8988T (cell line): ENCODE measurements around the gene HK1.

ENCODE experiments used
- DNase-seq: peaks from one replicate; pipeline ENCODE4 v3.0.0; 2011

Gene HK1

GRCh38 chr10:69352569-69353264 lies 74.4 kb downstream of the HK1 start:
- DNase-seq, result no peak

GRCh38 chr10:69353977-69354635 lies 75.8 kb downstream of the HK1 start:
- no peak for DNase-seq

GRCh38 chr10:69356187-69356586 lies 77.9 kb downstream of the HK1 start:
- no peak for DNase-seq

DNA sequence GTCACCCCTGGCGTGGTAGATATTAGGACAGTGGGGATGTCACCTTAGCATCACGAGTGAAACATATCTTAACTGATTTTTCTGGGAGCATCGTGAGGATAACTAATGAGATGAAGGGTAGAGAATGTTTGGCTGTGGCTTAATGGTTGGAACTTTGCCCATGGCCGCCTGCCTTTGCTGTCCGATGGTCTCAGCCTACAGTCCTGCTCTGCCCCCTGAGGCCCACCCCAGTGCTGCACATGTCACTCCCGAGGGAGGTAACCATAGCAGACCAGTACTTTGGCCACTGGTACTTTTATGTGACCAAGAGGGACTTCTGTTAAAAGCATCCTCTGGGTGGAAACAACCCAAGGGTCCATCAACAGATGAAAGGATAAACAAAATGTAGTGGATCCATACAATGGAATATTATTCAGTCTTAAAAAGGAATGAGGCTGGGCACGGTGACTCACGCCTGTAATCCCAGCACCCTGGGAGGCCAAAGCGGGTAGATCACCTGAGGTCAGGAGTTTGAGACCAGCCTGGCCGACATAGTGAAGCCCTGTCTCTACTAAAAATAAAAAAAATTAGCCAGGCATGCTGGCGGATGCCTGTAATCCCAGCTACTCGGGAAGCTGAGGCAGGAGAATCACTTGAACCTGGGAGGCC lies 80.0 kb downstream of the HK1 start:
- DNase-seq, result no peak

- DNase-seq, result no peak
Observed at GRCh38 chr10:69359148-69359547, 80.9 kb downstream of the HK1 start.

GRCh38 chr10:69359594-69359993 lies 81.3 kb downstream of the HK1 start:
- DNase-seq, result no peak

DNA sequence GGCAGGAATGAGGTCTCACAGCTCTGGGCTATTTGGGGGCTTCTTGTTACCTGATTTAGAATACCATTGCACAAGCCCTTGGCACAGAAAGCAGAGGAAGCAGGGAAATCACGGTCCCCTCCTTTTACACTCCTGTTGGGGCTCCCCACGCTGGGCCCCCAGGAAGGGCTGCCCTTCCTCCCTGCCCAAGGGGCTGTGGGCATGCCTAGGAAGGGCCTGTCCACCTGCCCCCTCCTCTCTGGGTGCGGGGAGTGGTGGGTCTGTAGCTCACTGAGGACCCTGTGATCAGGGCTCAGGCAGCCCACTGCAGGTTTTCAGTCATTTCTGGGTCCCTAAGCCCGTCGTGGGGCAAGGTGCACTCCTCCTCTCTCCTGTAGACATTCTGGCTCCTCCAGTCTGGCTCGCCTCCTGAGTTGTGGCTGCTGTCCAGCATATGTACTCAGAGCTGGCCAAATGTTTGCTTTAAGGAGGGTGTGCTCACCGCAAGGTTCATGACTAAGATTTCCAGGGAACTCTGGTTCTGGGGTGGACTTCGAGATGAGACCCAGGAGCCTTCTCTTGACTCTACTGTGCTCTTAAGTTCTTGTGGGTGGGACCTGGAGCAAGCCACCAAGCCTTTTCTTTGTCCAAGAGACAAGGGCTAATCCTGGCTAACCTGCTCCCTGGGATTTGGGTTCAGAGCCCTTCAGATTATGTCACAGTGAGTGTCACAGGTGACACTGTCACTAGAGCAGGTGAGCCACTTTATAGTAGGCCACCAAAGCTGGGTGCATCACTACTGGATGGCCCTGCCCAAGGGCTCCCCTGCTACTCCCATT lies 82.4 kb downstream of the HK1 start:
- DNase-seq, result no peak

DNA sequence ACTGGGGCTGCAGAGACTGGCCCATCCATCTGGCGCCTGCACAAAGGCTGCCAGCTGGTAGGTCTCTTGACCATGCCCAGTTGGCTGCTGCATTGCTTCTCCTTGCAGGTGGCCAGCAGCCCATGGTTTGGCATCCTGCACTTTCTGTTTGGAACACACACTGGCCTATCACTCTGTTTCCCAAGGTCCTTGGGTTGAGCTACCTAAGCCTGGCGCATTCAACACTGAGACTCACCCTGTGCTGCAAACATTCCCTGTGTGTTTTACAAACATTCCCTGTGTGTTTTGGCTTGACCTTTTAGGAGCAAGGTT lies 83.0 kb downstream of the HK1 start:
- no peak for DNase-seq

- no peak for DNase-seq
Observed at GRCh38 chr10:69362471-69362954, 84.2 kb downstream of the HK1 start.

DNA sequence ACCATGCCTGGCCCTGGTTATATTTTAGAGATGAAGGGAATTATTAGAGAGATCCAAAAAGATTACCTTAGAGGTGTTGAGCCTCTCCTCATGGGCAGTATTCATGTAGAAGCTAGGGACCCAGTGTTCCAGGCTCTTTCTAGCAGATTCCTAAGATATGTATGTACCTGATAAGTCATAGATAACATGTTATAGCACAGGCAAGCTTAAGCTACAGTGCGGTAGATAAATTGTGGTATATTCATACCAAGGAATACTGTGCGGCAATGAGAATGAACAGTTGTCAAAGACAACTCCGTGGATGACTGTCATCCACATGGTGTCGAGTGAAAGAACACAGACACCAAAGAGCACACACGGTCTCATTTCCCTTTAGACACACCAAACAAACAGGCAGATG lies 85.4 kb downstream of the HK1 start:
- no peak for DNase-seq

- no peak for DNase-seq
Observed at GRCh38 chr10:69364232-69364940, 86.1 kb downstream of the HK1 start.

GRCh38 chr10:69366738-69367137 lies 88.4 kb downstream of the HK1 start:
- no peak for DNase-seq

DNA sequence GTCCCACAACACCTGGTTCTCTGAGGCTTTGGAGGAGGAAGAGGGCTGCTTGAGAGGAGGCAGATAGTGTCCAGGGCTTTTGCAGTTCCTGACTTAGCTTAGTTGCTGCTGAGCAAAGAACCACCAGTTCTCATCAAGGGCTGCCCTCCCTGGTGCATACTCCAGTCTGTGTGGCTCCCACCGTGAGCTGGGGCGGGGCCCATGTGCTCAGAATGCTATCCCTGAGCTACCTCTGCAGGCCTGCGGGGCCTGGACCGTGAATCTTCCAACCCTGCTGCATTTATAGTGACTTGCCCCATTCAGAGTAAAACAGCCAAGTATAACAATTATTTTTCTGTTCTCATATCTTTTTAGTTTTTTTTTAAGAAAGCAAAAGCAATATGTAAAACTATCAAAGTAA lies 89.2 kb downstream of the HK1 start:
- no peak for DNase-seq

DNA sequence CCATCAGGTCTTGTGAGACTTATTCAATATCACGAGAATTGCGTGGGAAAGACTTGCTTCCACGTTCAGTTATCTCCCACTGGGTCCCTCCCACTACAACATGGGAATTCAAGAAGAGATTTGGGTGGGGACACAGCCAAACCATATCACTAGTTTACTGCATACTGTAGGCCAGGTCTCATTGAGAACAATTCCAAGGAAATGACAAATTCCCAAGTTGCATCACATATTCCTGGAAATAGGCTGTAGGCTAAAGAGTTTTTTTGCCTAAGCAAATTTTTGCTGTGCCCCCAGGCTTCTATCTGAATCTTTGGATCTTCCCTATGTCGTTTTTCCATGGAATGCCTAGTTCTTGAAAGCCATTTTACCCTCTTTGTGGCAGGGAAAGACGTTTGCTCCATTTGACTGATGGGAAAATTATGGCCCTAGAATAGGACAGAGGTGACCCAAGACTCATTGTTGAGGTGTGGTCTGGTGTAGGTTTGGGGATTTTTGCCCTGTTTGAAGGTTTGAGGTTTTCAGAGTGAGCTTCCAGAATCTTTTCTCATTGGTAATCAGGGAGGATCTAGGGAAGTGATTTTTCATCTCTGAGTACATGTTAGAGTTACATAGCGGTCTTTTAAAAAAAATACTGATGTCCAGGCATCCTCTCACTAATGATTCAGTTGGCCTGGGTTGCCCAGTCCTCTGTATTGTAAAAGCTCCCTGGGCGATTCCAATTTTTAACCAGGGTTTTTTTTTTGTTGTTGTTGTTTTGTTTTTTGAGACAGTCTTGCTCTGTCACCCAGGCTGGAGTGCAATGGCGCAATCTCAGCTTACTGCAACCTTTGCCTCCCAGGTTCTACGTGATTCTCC lies 94.1 kb downstream of the HK1 start:
- DNase-seq, result no peak

- no peak for DNase-seq
Observed at GRCh38 chr10:69374242-69374641, 95.9 kb downstream of the HK1 start.

- DNase-seq, result no peak
Observed at GRCh38 chr10:69374931-69375306, 96.6 kb downstream of the HK1 start.

DNA sequence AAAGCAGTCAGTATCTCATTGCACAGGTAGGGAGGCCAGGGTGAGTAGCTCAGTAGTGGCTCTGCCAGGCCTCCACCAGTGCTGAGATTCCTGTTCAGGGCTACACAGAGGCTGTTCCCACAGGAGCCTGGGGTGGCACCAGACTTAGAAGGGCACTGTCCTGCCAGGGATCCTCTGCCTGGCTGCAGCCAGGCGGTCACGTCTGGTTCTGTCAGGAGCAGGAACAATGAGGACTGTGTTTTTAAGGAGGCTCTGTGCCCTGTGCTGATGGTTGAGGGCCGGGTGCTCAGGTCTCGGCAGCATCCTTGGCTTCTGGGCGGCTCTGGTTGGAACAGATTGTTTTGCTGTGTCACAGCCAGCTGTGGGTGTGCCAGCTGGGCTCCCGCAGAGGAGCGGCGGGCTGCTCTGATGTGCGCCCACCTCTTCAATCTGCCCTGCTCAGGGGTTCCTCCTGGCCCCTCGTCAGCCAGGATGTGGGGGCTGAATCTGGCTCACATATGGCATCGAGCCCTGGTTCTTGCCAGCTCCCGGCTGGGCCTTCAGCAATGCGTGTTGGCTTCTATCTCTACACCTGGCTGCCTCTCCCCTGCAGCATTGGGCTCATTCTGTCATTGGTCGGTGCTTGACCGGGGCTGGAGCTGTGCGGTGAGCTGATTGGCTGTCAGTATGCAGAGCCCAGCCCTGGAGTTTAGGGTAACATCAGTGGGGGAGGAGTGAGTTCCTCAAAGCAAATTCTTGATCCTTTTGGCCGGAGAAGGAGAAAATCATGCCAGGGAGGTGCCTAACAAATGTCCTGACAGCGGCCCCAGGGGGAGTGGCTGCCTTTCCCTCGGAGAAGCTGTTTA lies 97.2 kb downstream of the HK1 start:
- DNase-seq, result no peak

- DNase-seq, result no peak
Observed at GRCh38 chr10:69376662-69377061, 98.4 kb downstream of the HK1 start.

DNA sequence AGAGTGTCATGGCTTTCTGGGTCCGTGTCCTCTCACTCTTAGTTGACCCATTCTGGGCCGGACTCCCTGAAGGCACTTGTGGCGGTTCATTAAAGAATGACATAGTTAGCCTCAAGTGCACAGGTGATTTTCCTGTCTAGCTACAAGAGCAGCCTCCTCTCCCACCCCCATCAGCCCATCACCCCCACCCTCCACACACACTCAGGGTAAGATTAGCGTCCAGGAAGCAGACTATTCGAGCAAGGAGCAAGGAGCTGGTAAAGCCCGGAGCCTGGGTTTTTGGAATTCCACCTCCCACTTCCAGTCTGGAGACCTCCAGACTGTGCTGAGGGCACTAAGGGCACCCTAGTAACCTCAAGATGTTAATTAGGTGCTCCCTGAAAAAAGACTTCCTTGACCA lies 98.9 kb downstream of the HK1 start:
- no peak for DNase-seq

DNA sequence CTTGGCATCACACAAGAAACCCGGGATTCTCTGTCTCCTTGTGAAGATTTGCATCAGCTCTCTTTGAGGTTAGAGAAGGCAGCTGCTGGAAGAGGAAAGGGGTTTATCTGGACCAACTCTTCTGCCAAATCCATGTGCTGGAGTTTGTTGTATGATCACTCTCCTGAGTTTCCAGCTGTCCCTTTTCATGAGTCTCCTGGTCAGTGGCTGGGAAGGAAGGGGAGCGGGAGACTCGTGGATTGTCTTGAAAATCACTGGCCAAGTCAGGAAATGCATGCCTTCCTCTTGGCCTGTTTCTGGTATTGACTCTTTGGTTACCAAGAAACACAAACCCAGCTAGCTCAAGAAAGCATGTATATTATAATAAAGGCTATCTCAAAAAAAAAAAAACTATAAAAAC lies 99.6 kb downstream of the HK1 start:
- no peak for DNase-seq

GRCh38 chr10:69379800-69380199 lies 101.5 kb downstream of the HK1 start:
- DNase-seq, result no peak
